Measurements from ENCODE around the gene ARID1B. TPM values are rescaled to one million over a fixed set of nuclear protein-coding genes. Genes with fewer than 3 reads are reported as not detected.

The ARID1B gene
- total and polyA plus RNA-seq, 9 of the 15 experiments (the other 6 are each of a cell fraction or from before 2014, with no cell fraction given), result 12.5 to 50.5 (median 25.8) TPM

GRCh38 chr6:157163434-157164159 lies 386.4 kb downstream of the ARID1B start (continued):
- TF ChIP-seq CTCF (IDR thresholded peaks at IDR 0.05 in 2 of 3, conservative IDR thresholded peaks at IDR 0.05 in 1 of 3; ENCODE audit: insufficient read depth in 2 of 3, low read depth in 1 of 3, low read length in 3 of 3) (no peak), KLF13 (tag; IDR thresholded peaks at IDR 0.05; ENCODE audit: borderline replicate concordance, low read depth) (no peak), SMARCA5 (IDR thresholded peaks at IDR 0.05) (0 out of 2 replicates have a peak, but pooled peaks have one; percentile 33), EZH2 (IDR thresholded peaks at IDR 0.05; ENCODE audit: borderline replicate concordance, low read depth, low read length) (no peak), KDM1A (IDR thresholded peaks at IDR 0.05) (peak in 1 of 2 experiments; percentile 20; a peak in 1 of 4 replicates), IFI16 (CRISPR knock-in tag; IDR thresholded peaks at IDR 0.05) (no peak), SNIP1 (IDR thresholded peaks at IDR 0.05; ENCODE audit: low read depth) (no peak), SP2 (IDR thresholded peaks at IDR 0.05; ENCODE audit: extremely low read depth, low read depth, low read length, poor library complexity, severe bottlenecking) (no peak), RNF2 (IDR thresholded peaks at IDR 0.05) (no peak), KLF16 (IDR thresholded peaks at IDR 0.05) (no peak), BCOR (IDR thresholded peaks at IDR 0.05) (peak; percentile 77; the same call in 1 of the 2 replicates), KAT7 (CRISPR knock-in tag; IDR thresholded peaks at IDR 0.05; ENCODE audit: borderline replicate concordance) (no peak), ZNF431 (CRISPR knock-in tag; IDR thresholded peaks at IDR 0.05) (no peak), THAP7 (CRISPR knock-in tag; IDR thresholded peaks at IDR 0.05) (no peak), ILF3 (IDR thresholded peaks at IDR 0.05; ENCODE audit: borderline replicate concordance) (no peak), SPI1 (IDR thresholded peaks at IDR 0.05; ENCODE audit: borderline replicate concordance, low read depth, low read length) (no peak), ZFP36 (IDR thresholded peaks at IDR 0.05; ENCODE audit: low read depth, low read length, partially characterized antibody) (peak; percentile 77), PTBP1 (IDR thresholded peaks at IDR 0.05; ENCODE audit: low read depth, low read length) (no peak)
- TF ChIP-seq, protein P1, sequence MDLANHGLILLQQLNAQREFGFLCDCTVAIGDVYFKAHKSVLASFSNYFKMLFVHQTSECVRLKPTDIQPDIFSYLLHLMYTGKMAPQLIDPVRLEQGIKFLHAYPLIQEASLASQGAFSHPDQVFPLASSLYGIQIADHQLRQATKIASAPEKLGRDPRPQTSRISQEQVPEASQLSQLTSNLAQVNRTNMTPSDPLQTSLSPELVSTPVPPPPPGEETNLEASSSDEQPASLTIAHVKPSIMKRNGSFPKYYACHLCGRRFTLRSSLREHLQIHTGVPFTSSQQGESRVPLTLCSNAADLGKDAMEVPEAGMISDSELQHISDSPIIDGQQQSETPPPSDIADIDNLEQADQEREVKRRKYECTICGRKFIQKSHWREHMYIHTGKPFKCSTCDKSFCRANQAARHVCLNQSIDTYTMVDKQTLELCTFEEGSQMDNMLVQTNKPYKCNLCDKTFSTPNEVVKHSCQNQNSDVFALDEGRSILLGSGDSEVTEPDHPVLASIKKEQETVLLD (IDR thresholded peaks at IDR 0.05), result no peak
- TF ChIP-seq, protein P2, sequence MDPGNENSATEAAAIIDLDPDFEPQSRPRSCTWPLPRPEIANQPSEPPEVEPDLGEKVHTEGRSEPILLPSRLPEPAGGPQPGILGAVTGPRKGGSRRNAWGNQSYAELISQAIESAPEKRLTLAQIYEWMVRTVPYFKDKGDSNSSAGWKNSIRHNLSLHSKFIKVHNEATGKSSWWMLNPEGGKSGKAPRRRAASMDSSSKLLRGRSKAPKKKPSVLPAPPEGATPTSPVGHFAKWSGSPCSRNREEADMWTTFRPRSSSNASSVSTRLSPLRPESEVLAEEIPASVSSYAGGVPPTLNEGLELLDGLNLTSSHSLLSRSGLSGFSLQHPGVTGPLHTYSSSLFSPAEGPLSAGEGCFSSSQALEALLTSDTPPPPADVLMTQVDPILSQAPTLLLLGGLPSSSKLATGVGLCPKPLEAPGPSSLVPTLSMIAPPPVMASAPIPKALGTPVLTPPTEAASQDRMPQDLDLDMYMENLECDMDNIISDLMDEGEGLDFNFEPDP (CRISPR knock-in tag; IDR thresholded peaks at IDR 0.05), result no peak
